Loucy (cell line): ENCODE measurements around the gene ZNF878.

Experiments
- H2AFZ ChIP-seq: fragments of 200-600 bp; sonication (generic); 2 replicates; pipeline ENCODE4 v1.6.0; 2016; ENCODE audit warnings: antibody characterized with exemption, mild to moderate bottlenecking, low read length, moderate library complexity
- H3F3A ChIP-seq: fragments of 200-600 bp; 2 replicates; pipeline ENCODE4 v1.6.0; 2016; ENCODE audit warnings: antibody characterized with exemption, low read depth, mild to moderate bottlenecking
- H3K27me3 ChIP-seq: fragments of 200-600 bp; sonication (generic); 2 replicates; pipeline ENCODE4 v1.6.1; 2014; ENCODE audit warnings: low read length, mild to moderate bottlenecking; ENCODE audit not compliant: insufficient read depth, poor library complexity, severe bottlenecking
- H3K36me3 ChIP-seq: fragments of 200-600 bp; sonication (generic); 2 replicates; pipeline ENCODE4 v1.6.1; 2016; ENCODE audit warnings: low read length; ENCODE audit not compliant: insufficient read depth
- H3K4me1 ChIP-seq: fragments of 200-600 bp; sonication (generic); 2 replicates; pipeline ENCODE4 v1.5.1; 2014; ENCODE audit warnings: low read length, mild to moderate bottlenecking; ENCODE audit not compliant: insufficient read depth, poor library complexity, severe bottlenecking
- H3K4me2 ChIP-seq: fragments of 200-600 bp; sonication (generic); 2 replicates; pipeline ENCODE4 v1.6.0; 2014; ENCODE audit warnings: antibody characterized with exemption, low read length, low read depth, mild to moderate bottlenecking; ENCODE audit not compliant: poor library complexity, severe bottlenecking
- H3K4me3 ChIP-seq: fragments of 200-600 bp; sonication (generic); 2 replicates; pipeline ENCODE4 v1.5.1; 2014; ENCODE audit warnings: low read length, mild to moderate bottlenecking, mixed read lengths; ENCODE audit not compliant: poor library complexity, severe bottlenecking
- H3K79me2 ChIP-seq: fragments of 200-600 bp; sonication (generic); 2 replicates; pipeline ENCODE4 v1.6.1; 2014; ENCODE audit warnings: low read length; ENCODE audit not compliant: insufficient read depth
- H3K9ac ChIP-seq: fragments of 200-600 bp; sonication (generic); 2 replicates; pipeline ENCODE4 v1.6.0; 2014; ENCODE audit warnings: mild to moderate bottlenecking, low read depth, low read length, moderate library complexity; ENCODE audit not compliant: poor library complexity, severe bottlenecking
- H3K9me2 ChIP-seq: fragments of 200-600 bp; sonication (generic); replicated peaks from 2 replicates; pipeline ENCODE4 v1.6.1; 2016; ENCODE audit warnings: low read depth, low read length, mixed read lengths
- H3K9me3 ChIP-seq: fragments of 200-600 bp; sonication (generic); 2 replicates; pipeline ENCODE4 v1.6.1; 2014; ENCODE audit warnings: mild to moderate bottlenecking, antibody characterized with exemption, low read length, low read depth; ENCODE audit not compliant: insufficient read depth
- H4K20me1 ChIP-seq: fragments of 200-600 bp; sonication (generic); 2 replicates; pipeline ENCODE4 v1.6.0; 2014; ENCODE audit warnings: antibody characterized with exemption, low read length, mild to moderate bottlenecking; ENCODE audit not compliant: insufficient read depth, poor library complexity, severe bottlenecking
- EZH2phosphoT487 ChIP-seq: fragments of 200-600 bp; IDR thresholded peaks from 2 replicates; pipeline ENCODE4 v1.6.1; 2018; ENCODE audit warnings: antibody characterized with exemption, mild to moderate bottlenecking, moderate library complexity, borderline replicate concordance
- TF ChIP-seq, protein P1 (sequence below): fragments of 200-600 bp; sonication (generic); conservative IDR thresholded peaks from 2 replicates; pipeline ENCODE4 v1.5.1; 2014; ENCODE audit warnings: mild to moderate bottlenecking, antibody characterized with exemption, low read length

The ZNF878 gene

DNA sequence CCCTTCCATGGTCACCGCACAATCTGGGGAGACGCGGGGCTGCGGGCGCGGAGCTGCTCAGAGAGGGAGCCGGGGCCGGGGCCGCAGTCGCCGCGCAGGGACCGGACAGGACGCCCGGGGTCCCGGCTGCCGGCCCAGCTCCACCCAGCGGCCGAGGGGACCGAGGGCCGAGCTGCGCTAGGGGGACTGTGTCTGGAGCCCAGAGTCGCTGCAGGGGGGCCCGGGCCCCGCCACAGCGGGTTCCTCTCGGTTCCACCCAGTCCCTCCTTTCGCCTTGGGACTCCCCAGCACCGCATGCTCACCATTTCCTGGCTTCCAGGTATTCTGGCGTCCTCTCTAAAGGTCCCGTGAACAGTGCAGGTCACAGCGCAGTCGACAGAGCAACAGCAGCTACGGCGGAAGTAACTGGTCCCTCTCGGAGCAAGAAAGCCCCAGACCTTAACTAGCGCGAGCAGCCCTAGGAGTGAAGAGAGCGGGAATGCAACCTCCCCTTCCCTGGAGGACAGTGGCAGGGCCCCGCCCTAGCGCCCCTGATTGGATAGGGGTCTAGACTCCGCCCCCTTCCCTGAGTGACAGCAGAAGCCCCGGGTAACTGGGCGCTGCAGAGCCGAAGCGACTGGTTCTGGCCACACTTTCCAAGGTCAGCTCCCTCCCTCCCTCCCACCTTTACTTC, at the start of gene ZNF878:
Gene ZNF878 (minus strand): TSS at position 465 of the 673 bp plus-strand sequence. CDS start 160 bp downstream, at position 305.
- Histone ChIP-seq H3F3A (no peaks in the 10 kb centered on the region; the same call in 1 of the 2 replicates), H3K79me2 (no peaks in the 10 kb centered on the region), H3K9me3 (no peaks in the 10 kb centered on the region), H3K27me3 (no peaks in the 10 kb centered on the region), H3K9me2 (no peaks in the 10 kb centered on the region), H4K20me1 (no peaks in the 10 kb centered on the region), H3K9ac (peak within 1 kb of the TSS; percentile 67), H3K4me3 (peak within 1 kb of the TSS; percentile 73), H3K4me1 (no peaks in the 10 kb centered on the region), H3K36me3 (no peaks in the 10 kb centered on the region), H2AFZ (peak within 1 kb of the TSS; percentile 73), H3K4me2 (peak within 1 kb of the TSS; percentile 67)
- TF ChIP-seq EZH2phosphoT487, result no peak
- TF ChIP-seq, protein P1, sequence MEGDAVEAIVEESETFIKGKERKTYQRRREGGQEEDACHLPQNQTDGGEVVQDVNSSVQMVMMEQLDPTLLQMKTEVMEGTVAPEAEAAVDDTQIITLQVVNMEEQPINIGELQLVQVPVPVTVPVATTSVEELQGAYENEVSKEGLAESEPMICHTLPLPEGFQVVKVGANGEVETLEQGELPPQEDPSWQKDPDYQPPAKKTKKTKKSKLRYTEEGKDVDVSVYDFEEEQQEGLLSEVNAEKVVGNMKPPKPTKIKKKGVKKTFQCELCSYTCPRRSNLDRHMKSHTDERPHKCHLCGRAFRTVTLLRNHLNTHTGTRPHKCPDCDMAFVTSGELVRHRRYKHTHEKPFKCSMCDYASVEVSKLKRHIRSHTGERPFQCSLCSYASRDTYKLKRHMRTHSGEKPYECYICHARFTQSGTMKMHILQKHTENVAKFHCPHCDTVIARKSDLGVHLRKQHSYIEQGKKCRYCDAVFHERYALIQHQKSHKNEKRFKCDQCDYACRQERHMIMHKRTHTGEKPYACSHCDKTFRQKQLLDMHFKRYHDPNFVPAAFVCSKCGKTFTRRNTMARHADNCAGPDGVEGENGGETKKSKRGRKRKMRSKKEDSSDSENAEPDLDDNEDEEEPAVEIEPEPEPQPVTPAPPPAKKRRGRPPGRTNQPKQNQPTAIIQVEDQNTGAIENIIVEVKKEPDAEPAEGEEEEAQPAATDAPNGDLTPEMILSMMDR, result no peak

DNA sequence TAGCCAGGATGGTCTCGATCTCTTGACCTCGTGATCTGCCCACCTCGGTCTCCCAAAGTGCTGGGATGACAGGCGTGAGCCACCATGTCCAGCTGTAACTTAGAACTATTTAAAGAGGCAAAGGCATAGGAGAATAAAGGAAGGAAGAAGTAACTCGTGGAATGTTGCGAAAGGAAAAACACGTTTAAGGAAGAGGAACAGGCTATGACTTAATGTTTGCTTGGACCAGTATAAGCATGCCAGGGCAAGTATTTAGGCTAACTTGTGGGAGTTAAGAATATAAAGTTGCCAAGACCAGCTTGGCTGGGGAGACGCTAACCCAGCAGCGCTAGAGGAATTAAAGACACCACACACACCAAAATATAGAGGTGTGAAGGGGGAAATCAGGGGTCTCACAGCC, 45.3 kb upstream of the ZNF878 start:
- Histone ChIP-seq H2AFZ (no peak overlapping the region), H3K79me2 (no peaks in the 10 kb centered on the region), H3K9me3 (no peaks in the 10 kb centered on the region), H3K9ac (no peak overlapping the region), H3K27me3 (no peaks in the 10 kb centered on the region), H3K4me3 (no peak overlapping the region), H3K4me1 (no peaks in the 10 kb centered on the region), H3K36me3 (no peaks in the 10 kb centered on the region), H3K4me2 (no peak overlapping the region), H3K9me2 (no peaks in the 10 kb centered on the region), H3F3A (no peaks in the 10 kb centered on the region), H4K20me1 (no peaks in the 10 kb centered on the region)
- TF ChIP-seq, protein P1, result no peak
- no peak for TF ChIP-seq EZH2phosphoT487

DNA sequence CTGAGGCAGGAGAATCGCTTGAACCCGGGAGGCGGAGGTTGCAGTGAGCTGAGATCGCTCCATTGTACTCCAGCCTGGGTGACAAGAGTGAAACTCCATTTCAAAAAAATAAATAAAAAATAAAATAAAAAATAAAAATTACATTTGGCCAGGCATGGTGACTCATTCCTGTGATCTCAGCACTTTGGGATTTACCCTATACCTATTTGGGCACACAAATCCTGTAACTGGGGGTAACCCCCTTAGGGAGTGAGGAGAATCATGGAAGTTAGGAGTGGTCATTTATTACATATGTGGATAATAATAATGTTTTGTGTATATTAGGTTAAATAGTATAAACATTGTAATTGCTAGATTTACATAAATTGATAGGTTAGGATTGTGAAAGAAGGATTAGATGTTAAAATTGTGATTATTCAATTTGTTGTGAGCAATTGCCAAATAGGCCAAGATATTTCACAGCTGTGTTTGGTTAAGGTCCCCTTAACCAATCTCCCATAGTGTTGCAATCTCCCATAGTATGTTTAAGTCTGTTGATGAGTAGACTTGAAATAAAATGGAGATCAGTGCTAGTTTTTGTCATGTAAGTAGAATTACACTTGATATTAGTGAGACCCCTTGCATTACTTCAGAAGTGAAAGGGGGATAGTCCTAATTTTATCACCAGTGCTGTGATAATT, 42.5 kb upstream of the ZNF878 start:
- Histone ChIP-seq H3K9me3 (no peaks in the 10 kb centered on the region), H3K4me3 (no peak overlapping the region), H4K20me1 (no peaks in the 10 kb centered on the region), H3K4me2 (no peak overlapping the region), H3K79me2 (no peaks in the 10 kb centered on the region), H3K36me3 (no peaks in the 10 kb centered on the region), H3F3A (no peaks in the 10 kb centered on the region), H2AFZ (no peak overlapping the region), H3K27me3 (no peaks in the 10 kb centered on the region), H3K9ac (no peak overlapping the region), H3K4me1 (no peaks in the 10 kb centered on the region), H3K9me2 (no peaks in the 10 kb centered on the region)
- TF ChIP-seq EZH2phosphoT487, result no peak
- TF ChIP-seq, protein P1, result no peak
